Endodermal cell (in vitro differentiated cells): ENCODE data around the gene KRTAP10-4. TPM values are rescaled to one million over a fixed set of nuclear protein-coding genes. Genes with fewer than 3 reads are reported as not detected.
"Not testable (repeated sequence)": the region's sequence is repeated elsewhere in the genome, so short reads cannot be mapped to it uniquely, and the experiment has no call there.

Source experiments
- DNase-seq: peaks from one replicate; pipeline ENCODE4 v3.0.0-alpha.2; 2017
- H3K27ac ChIP-seq: 2 replicates; pipeline ENCODE4 v1.5.1; 2013; ENCODE audit warnings: mild to moderate bottlenecking, low read depth, low read length, moderate library complexity
- H3K27me3 ChIP-seq: 2 replicates; pipeline ENCODE4 v1.6.1; 2013; ENCODE audit warnings: mild to moderate bottlenecking, low read length, moderate library complexity; ENCODE audit not compliant: insufficient read depth, control insufficient read depth, poor library complexity, severe bottlenecking
- H3K36me3 ChIP-seq: 2 replicates; pipeline ENCODE4 v1.7.0; 2013; ENCODE audit warnings: mild to moderate bottlenecking, low read length, moderate library complexity; ENCODE audit not compliant: control insufficient read depth, insufficient read depth
- H3K4me1 ChIP-seq: one replicate; pipeline ENCODE4 v1.7.0; 2013; ENCODE audit warnings: low read length; ENCODE audit not compliant: control insufficient read depth, insufficient read depth
- H3K4me3 ChIP-seq: 2 replicates; pipeline ENCODE4 v1.5.1; 2013; ENCODE audit warnings: mild to moderate bottlenecking, low read length, moderate library complexity
- H3K9ac ChIP-seq: 2 replicates; pipeline ENCODE4 v1.6.1; 2013; ENCODE audit warnings: mild to moderate bottlenecking, low read length, moderate library complexity; ENCODE audit not compliant: poor library complexity, severe bottlenecking; ENCODE audit errors: extremely low read depth
- H3K9me3 ChIP-seq: 2 replicates; pipeline ENCODE4 v1.6.1; 2013; ENCODE audit warnings: mild to moderate bottlenecking, low read length, moderate library complexity; ENCODE audit not compliant: control insufficient read depth
- H3K27ac Mint-ChIP-seq: 2 replicates; pipeline ENCODE4 v1.8.0; 2020; ENCODE audit warnings: mixed read lengths
- H3K27me3 Mint-ChIP-seq: 2 replicates; pipeline ENCODE4 v1.8.0; 2021; ENCODE audit warnings: mild to moderate bottlenecking, mixed read lengths; ENCODE audit not compliant: insufficient read depth
- H3K36me3 Mint-ChIP-seq: 2 replicates; pipeline ENCODE4 v1.8.0; 2020; ENCODE audit warnings: low read depth, mixed read lengths
- H3K4me1 Mint-ChIP-seq: 2 replicates; pipeline ENCODE4 v1.8.0; 2020; ENCODE audit warnings: mixed read lengths
- H3K4me3 Mint-ChIP-seq: 2 replicates; pipeline ENCODE4 v1.8.0; 2020; ENCODE audit warnings: mild to moderate bottlenecking, moderate library complexity, mixed read lengths
- H3K9me3 Mint-ChIP-seq: 2 replicates; pipeline ENCODE4 v1.8.0; 2020; ENCODE audit warnings: mild to moderate bottlenecking, mixed read lengths
- CTCF ChIP-seq: fragments of 200-600 bp; sonication (generic); conservative IDR thresholded peaks from 2 replicates; pipeline ENCODE4 v1.5.0; 2021; ENCODE audit warnings: antibody characterized with exemption, mild to moderate bottlenecking
- WGBS, 2 experiments: methylation state at CpG; one replicate each; pipeline versions ENCODE4 v1.1.5 to v1.1.7; 2013; ENCODE audit warnings: missing lambda C conversion rate in 2 of 2, mixed read lengths in 1 of 2; ENCODE audit not compliant: insufficient coverage in 1 of 2, insufficient read length in 1 of 2; 5-methylcytosine and 5-hydroxymethylcytosine counted together
- total RNA-seq, 2 donors: library from RNA; stranded (reverse); fragmentation: NEBNext Ultra II Directional in 1 of 2; extraction: Animal tissue kit (Norgen Biotek cat#: 25700) in 1 of 2; gene quantifications; 2 replicates in 1 of 2; 3 replicates in 1 of 2; pipeline ENCODE4 v1.2.1, GENCODE V29; 2021

The KRTAP10-4 gene
- total RNA-seq, 2 donors from 2014 or later: not detected

GRCh38 chr21:44603911-44604310 is 30.4 kb downstream of the KRTAP10-4 start:
- H3K9me3 ChIP-seq: peaks cover 7% of the 10 kb centered on the region
- peaks cover 4% of the 10 kb centered on the region for H3K4me1 Mint-ChIP-seq
- no peak overlapping the region for H3K27ac Mint-ChIP-seq
- 93 to 100% methylated on average over 3 to 8 of the region's 8 CpGs for WGBS, 2 experiments
- no peaks in the 10 kb centered on the region for H3K27me3 ChIP-seq
- H3K36me3 ChIP-seq: no peaks in the 10 kb centered on the region
- no peak overlapping the region for H3K9ac ChIP-seq
- H3K36me3 Mint-ChIP-seq: no peaks in the 10 kb centered on the region
- no peaks in the 10 kb centered on the region for H3K4me1 ChIP-seq
- TF ChIP-seq CTCF: no peak
- no peak overlapping the region for H3K4me3 ChIP-seq
- H3K27me3 Mint-ChIP-seq: no peaks in the 10 kb centered on the region
- H3K4me3 Mint-ChIP-seq: no peak overlapping the region
- peaks cover 7% of the 10 kb centered on the region for H3K9me3 Mint-ChIP-seq
- H3K27ac ChIP-seq: no peak overlapping the region
- no peak for DNase-seq

DNA sequence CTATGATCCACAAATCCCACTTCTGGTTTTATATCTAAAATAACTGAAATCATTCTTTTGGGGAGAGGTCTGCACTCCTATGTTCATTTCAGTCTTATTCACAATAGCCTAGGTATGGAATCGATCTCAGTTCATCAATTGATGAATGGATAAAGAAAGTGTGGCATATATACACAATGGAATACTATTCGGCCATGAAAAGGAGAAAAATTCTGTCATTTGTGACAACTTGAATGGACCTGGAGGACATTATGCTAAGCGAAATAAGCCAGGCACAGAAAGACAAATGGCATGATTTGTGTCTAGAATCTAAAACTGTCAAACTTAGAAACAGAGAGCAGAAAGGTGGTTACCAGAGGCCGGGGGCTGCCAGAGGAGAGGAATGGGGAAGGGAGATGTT is 33.0 kb downstream of the KRTAP10-4 start:
- H3K4me1 Mint-ChIP-seq: no peaks in the 10 kb centered on the region
- WGBS, 2 experiments: 80 to 81% methylated on average over 2 to 3 of the region's 4 CpGs
- Histone ChIP-seq H3K36me3 (no peaks in the 10 kb centered on the region), H3K4me1 (no peaks in the 10 kb centered on the region), H3K4me3 (no peak overlapping the region), H3K27ac (no peak overlapping the region), H3K9me3 (peaks cover 28% of the 10 kb centered on the region), H3K27me3 (no peaks in the 10 kb centered on the region), H3K9ac (no peak overlapping the region)
- no peak overlapping the region for H3K4me3 Mint-ChIP-seq
- TF ChIP-seq CTCF: no peak
- H3K36me3 Mint-ChIP-seq: peaks cover 2% of the 10 kb centered on the region
- DNase-seq: no peak
- no peaks in the 10 kb centered on the region for H3K27me3 Mint-ChIP-seq
- H3K27ac Mint-ChIP-seq: no peak overlapping the region
- peaks cover 31% of the 10 kb centered on the region for H3K9me3 Mint-ChIP-seq

- peaks cover 29% of the 10 kb centered on the region for H3K9me3 ChIP-seq
- TF ChIP-seq CTCF: no peak
- H3K9ac ChIP-seq: no peak overlapping the region
- no peaks in the 10 kb centered on the region for H3K27me3 ChIP-seq
- H3K4me3 Mint-ChIP-seq: no peak overlapping the region
- H3K27ac ChIP-seq: no peak overlapping the region
- no peaks in the 10 kb centered on the region for H3K27me3 Mint-ChIP-seq
- no peak overlapping the region for H3K4me3 ChIP-seq
- no peak for DNase-seq
- H3K27ac Mint-ChIP-seq: no peak overlapping the region
- peaks cover 2% of the 10 kb centered on the region for H3K36me3 Mint-ChIP-seq
- H3K4me1 Mint-ChIP-seq: no peaks in the 10 kb centered on the region
- H3K9me3 Mint-ChIP-seq: peaks cover 37% of the 10 kb centered on the region
- H3K36me3 ChIP-seq: no peaks in the 10 kb centered on the region
- H3K4me1 ChIP-seq: no peaks in the 10 kb centered on the region
Measured at GRCh38 chr21:44609193-44609592, 35.7 kb downstream of the KRTAP10-4 start.

DNA sequence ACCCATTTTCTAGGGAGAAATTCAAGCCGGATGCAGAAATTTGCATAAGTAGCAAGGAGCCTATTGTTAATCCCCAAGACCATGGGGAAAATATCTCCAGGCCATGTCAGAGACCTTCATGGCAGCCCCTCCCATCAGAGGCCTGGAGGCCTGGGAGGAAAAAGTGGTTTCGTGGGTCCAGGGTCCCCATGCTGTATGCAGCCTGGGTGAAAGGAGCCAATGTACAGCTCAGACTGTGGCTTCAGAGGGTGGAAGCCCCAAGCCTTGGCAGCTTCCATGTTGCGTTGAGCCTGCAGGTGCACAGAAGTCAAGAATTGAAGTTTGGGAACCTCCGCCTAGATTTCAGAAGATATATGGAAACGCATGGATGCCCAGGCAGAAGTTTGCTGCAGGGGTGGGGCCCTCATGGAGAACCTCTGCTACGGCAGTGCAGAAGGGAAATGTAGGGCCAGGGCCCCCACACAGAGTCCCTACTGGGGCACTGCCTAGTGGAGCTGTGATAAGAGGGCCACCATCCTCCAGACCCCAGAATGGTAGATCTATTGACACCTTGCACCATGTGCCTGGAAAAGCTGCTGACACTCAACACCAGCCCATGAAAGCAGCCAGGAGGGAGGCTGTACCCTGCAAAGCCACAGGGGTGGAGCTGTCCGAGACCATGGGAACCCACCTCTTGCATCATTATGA is 36.8 kb downstream of the KRTAP10-4 start:
- H3K27ac Mint-ChIP-seq, DNase-seq, H3K27me3 Mint-ChIP-seq, H3K4me3 ChIP-seq, H3K9ac ChIP-seq, H3K36me3 ChIP-seq, H3K4me3 Mint-ChIP-seq, H3K4me1 ChIP-seq, H3K27ac ChIP-seq, H3K36me3 Mint-ChIP-seq, H3K4me1 Mint-ChIP-seq, H3K27me3 ChIP-seq: not testable (repeated sequence)
- WGBS, 2 experiments: 93 to 94% methylated on average over 5 to 7 of the region's 7 CpGs
- peaks cover 29% of the 10 kb centered on the region for H3K9me3 ChIP-seq
- peaks cover 34% of the 10 kb centered on the region for H3K9me3 Mint-ChIP-seq
